Right lobe of liver (tissue), 6 donors: ENCODE measurements around the gene KIF13A. TPM values are rescaled to one million over a fixed set of nuclear protein-coding genes. Genes with fewer than 3 reads are reported as not detected.

Experiments
- ATAC-seq, 4 donors: fragments of 200-7000 bp; cut with Tn5 transposase; one replicate each; pipeline ENCODE4 v1.9.1; 2020; ENCODE audit warnings: mild to moderate bottlenecking in 4 of 4, moderate library complexity in 4 of 4
- DNase-seq, 3 donors: peaks; one replicate each; pipeline ENCODE4 v3.0.0-alpha.2; 2020
- H3K27ac ChIP-seq, 3 donors: fragments of 200-600 bp; one replicate each; pipeline ENCODE4 v1.8.0; 2022
- H3K27me3 ChIP-seq, 2 donors: fragments of 200-600 bp; one replicate each; pipeline ENCODE4 v1.8.0; 2022
- H3K36me3 ChIP-seq, 4 donors: fragments of 200-600 bp; sonication (generic) in 1 of 4; one replicate each; pipeline versions ENCODE4 v1.5.1 to v1.8.0; 2017 to 2022; ENCODE audit warnings: control low read depth in 1 of 4
- H3K4me1 ChIP-seq, 4 donors: fragments of 200-600 bp; sonication (generic) in 1 of 4; one replicate each; pipeline versions ENCODE4 v1.5.1 to v1.8.0; 2017 to 2022; ENCODE audit warnings: control low read depth in 1 of 4
- H3K4me3 ChIP-seq, 3 donors: fragments of 200-600 bp; one replicate each; pipeline ENCODE4 v1.8.0; 2022
- H3K9me3 ChIP-seq, 4 donors: fragments of 200-600 bp; sonication (generic) in 1 of 4; one replicate each; pipeline versions ENCODE4 v1.5.1 to v1.8.0; 2017 to 2022; ENCODE audit warnings: control low read depth in 1 of 4
- POLR2A ChIP-seq: fragments of 450-650 bp; IDR thresholded peaks from one replicate; pipeline ENCODE4 v1.6.1; 2017; ENCODE audit warnings: antibody characterized with exemption, mild to moderate bottlenecking
- WGBS: methylation state at CpG from one replicate; pipeline ENCODE4 v1.1.6; 2018; ENCODE audit warnings: low coverage, low lambda C conversion rate; ENCODE audit not compliant: insufficient coverage; ENCODE audit errors: missing lambda C conversion rate; 5-methylcytosine and 5-hydroxymethylcytosine counted together
- intact Hi-C, 2 donors: fragments of 100-400 bp; cut with DNase I; formaldehyde crosslinking; loops; one replicate each; pipeline versions ENCODE4 v1.11.2 to v1.14.1; 2022
- total RNA-seq, 6 experiments: library from RNA; depleted of rRNA in 2 of 6; stranded (reverse); fragments of >200 nt in 2 of 6; fragmentation: NEBNext Ultra II Directional in 3 of 6; extraction: Animal tissue kit (Norgen Biotek cat#: 25700) in 3 of 6; gene quantifications; one replicate each; pipeline versions ENCODE4 v1.1.0 to v1.2.4, GENCODE V29; 2016 to 2023
- TF ChIP-seq, protein P1 (sequence below), 4 donors: fragments of 200-600 bp in 3 of 4; fragments of 450-650 bp in 1 of 4; IDR thresholded peaks; one replicate each; pipeline versions ENCODE4 v1.5.1 to v1.8.0; 2016 to 2022; ENCODE audit warnings: antibody characterized with exemption in 4 of 4, mild to moderate bottlenecking in 2 of 4
- donor health status: DM: no; HTN: yes; CAD: no.
- donor health status: DM: no; HTN: no; CAD: no.
- donor health status: DM: no; HTN: no; CAD: no.
- donor health status: DM: no; HTN: yes; CAD: no.
- donor health status: DM: no; HTN: yes; CAD: no.

The KIF13A gene
- total RNA-seq, 6 experiments from 2014 or later = 17.7 to 19.4 (median 18.4) TPM

GRCh38 chr6:17870300-17871188 lies 116.9 kb downstream of the KIF13A start:
- Histone ChIP-seq H3K4me1 (peaks cover 0 to 6% (median 0%) of the 10 kb centered on the region in 4 donors), H3K27me3 (no peaks in the 10 kb centered on the region), H3K36me3 (no peaks in the 10 kb centered on the region), H3K4me3 (no peak overlapping the region), H3K27ac (no peak overlapping the region), H3K9me3 (no peaks in the 10 kb centered on the region)
- intact Hi-C loops = no loop called here
- WGBS = 81% methylated on average over 5 of the region's 5 CpGs
- ATAC-seq (no peak), DNase-seq (no peak)
- no peak for TF ChIP-seq POLR2A
- TF ChIP-seq, protein P1, sequence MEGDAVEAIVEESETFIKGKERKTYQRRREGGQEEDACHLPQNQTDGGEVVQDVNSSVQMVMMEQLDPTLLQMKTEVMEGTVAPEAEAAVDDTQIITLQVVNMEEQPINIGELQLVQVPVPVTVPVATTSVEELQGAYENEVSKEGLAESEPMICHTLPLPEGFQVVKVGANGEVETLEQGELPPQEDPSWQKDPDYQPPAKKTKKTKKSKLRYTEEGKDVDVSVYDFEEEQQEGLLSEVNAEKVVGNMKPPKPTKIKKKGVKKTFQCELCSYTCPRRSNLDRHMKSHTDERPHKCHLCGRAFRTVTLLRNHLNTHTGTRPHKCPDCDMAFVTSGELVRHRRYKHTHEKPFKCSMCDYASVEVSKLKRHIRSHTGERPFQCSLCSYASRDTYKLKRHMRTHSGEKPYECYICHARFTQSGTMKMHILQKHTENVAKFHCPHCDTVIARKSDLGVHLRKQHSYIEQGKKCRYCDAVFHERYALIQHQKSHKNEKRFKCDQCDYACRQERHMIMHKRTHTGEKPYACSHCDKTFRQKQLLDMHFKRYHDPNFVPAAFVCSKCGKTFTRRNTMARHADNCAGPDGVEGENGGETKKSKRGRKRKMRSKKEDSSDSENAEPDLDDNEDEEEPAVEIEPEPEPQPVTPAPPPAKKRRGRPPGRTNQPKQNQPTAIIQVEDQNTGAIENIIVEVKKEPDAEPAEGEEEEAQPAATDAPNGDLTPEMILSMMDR (IDR thresholded peaks at IDR 0.05) = no peak

DNA sequence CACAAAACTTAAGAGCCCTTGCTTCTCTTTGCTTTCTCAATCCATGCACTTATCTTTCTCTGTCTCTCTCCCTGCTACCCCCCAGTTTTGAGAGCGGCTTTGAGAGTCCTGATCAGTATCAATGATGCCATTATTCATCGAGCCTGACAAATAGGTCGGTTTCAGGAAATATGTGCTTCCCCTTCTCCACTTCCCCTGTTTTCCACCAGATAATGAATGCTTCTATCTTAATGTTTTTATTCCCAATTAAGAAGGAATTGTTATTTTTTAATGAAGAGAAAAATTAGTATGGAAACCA lies 117.7 kb downstream of the KIF13A start:
- H3K9me3 ChIP-seq = no peaks in the 10 kb centered on the region
- intact Hi-C loops = no loop called here
- no peaks in the 10 kb centered on the region for H3K36me3 ChIP-seq
- DNase-seq = no peak
- H3K4me3 ChIP-seq = no peak overlapping the region
- ATAC-seq = no peak
- H3K27ac ChIP-seq = no peak overlapping the region
- WGBS = 60% methylated on average over 3 of the region's 3 CpGs
- H3K27me3 ChIP-seq = no peaks in the 10 kb centered on the region
- H3K4me1 ChIP-seq = peaks cover 0 to 6% (median 0%) of the 10 kb centered on the region in 4 donors
- TF ChIP-seq, protein P1 (IDR thresholded peaks at IDR 0.05) = no peak

GRCh38 chr6:17869010-17869752 lies 118.3 kb downstream of the KIF13A start:
- Histone ChIP-seq H3K4me1 (peaks cover 0 to 6% (median 0%) of the 10 kb centered on the region in 4 donors), H3K9me3 (no peaks in the 10 kb centered on the region), H3K4me3 (no peak overlapping the region), H3K27ac (no peak overlapping the region), H3K36me3 (no peaks in the 10 kb centered on the region), H3K27me3 (no peaks in the 10 kb centered on the region)
- DNase-seq = no peak
- ATAC-seq = peak in 1 of 4 donors; percentile 15
- TF ChIP-seq POLR2A = no peak
- TF ChIP-seq, protein P1 (IDR thresholded peaks at IDR 0.05) = no peak
- 49% methylated on average over 6 of the region's 6 CpGs for WGBS
- intact Hi-C loops = no loop called here

GRCh38 chr6:17867880-17868279 lies 119.6 kb downstream of the KIF13A start:
- peaks cover 0 to 6% (median 0%) of the 10 kb centered on the region in 4 donors for H3K4me1 ChIP-seq
- peak in 2 of 4 donors; percentile 37 to 38 for ATAC-seq
- WGBS = 33% methylated on average over 1 of the region's 1 CpG
- no peak overlapping the region for H3K27ac ChIP-seq
- no peak overlapping the region for H3K4me3 ChIP-seq
- H3K9me3 ChIP-seq = no peaks in the 10 kb centered on the region
- H3K27me3 ChIP-seq = no peaks in the 10 kb centered on the region
- DNase-seq = no peak
- TF ChIP-seq POLR2A = no peak
- TF ChIP-seq, protein P1 (IDR thresholded peaks at IDR 0.05) = no peak
- intact Hi-C loops = no loop called here
- H3K36me3 ChIP-seq = no peaks in the 10 kb centered on the region
